Measurements from ENCODE around the gene SLC13A5.

GRCh38 chr17:6721744-6722143 is 8.6 kb upstream of the SLC13A5 start:
- TF ChIP-seq CTCF (IDR thresholded peaks at IDR 0.05) (no peak), POLR2A (IDR thresholded peaks at IDR 0.05) (no peak)
